Endodermal cell (in vitro differentiated cells): ENCODE measurements around the gene PARG. TPM values are rescaled to one million over a fixed set of nuclear protein-coding genes. Genes with fewer than 3 reads are reported as not detected.

Experiments
- DNase-seq: peaks from one replicate; pipeline ENCODE4 v3.0.0-alpha.2; 2017
- H3K27ac ChIP-seq: 2 replicates; pipeline ENCODE4 v1.5.1; 2013; ENCODE audit warnings: mild to moderate bottlenecking, low read depth, low read length, moderate library complexity
- H3K27me3 ChIP-seq: 2 replicates; pipeline ENCODE4 v1.6.1; 2013; ENCODE audit warnings: mild to moderate bottlenecking, low read length, moderate library complexity; ENCODE audit not compliant: insufficient read depth, control insufficient read depth, poor library complexity, severe bottlenecking
- H3K36me3 ChIP-seq: 2 replicates; pipeline ENCODE4 v1.7.0; 2013; ENCODE audit warnings: mild to moderate bottlenecking, low read length, moderate library complexity; ENCODE audit not compliant: control insufficient read depth, insufficient read depth
- H3K4me1 ChIP-seq: one replicate; pipeline ENCODE4 v1.7.0; 2013; ENCODE audit warnings: low read length; ENCODE audit not compliant: control insufficient read depth, insufficient read depth
- H3K4me3 ChIP-seq: 2 replicates; pipeline ENCODE4 v1.5.1; 2013; ENCODE audit warnings: mild to moderate bottlenecking, low read length, moderate library complexity
- H3K9ac ChIP-seq: 2 replicates; pipeline ENCODE4 v1.6.1; 2013; ENCODE audit warnings: mild to moderate bottlenecking, low read length, moderate library complexity; ENCODE audit not compliant: poor library complexity, severe bottlenecking; ENCODE audit errors: extremely low read depth
- H3K9me3 ChIP-seq: 2 replicates; pipeline ENCODE4 v1.6.1; 2013; ENCODE audit warnings: mild to moderate bottlenecking, low read length, moderate library complexity; ENCODE audit not compliant: control insufficient read depth
- H3K27ac Mint-ChIP-seq: 2 replicates; pipeline ENCODE4 v1.8.0; 2020; ENCODE audit warnings: mixed read lengths
- H3K27me3 Mint-ChIP-seq: 2 replicates; pipeline ENCODE4 v1.8.0; 2021; ENCODE audit warnings: mild to moderate bottlenecking, mixed read lengths; ENCODE audit not compliant: insufficient read depth
- H3K36me3 Mint-ChIP-seq: 2 replicates; pipeline ENCODE4 v1.8.0; 2020; ENCODE audit warnings: low read depth, mixed read lengths
- H3K4me1 Mint-ChIP-seq: 2 replicates; pipeline ENCODE4 v1.8.0; 2020; ENCODE audit warnings: mixed read lengths
- H3K4me3 Mint-ChIP-seq: 2 replicates; pipeline ENCODE4 v1.8.0; 2020; ENCODE audit warnings: mild to moderate bottlenecking, moderate library complexity, mixed read lengths
- H3K9me3 Mint-ChIP-seq: 2 replicates; pipeline ENCODE4 v1.8.0; 2020; ENCODE audit warnings: mild to moderate bottlenecking, mixed read lengths
- WGBS, 2 experiments: methylation state at CpG; one replicate each; pipeline versions ENCODE4 v1.1.5 to v1.1.7; 2013; ENCODE audit warnings: missing lambda C conversion rate in 2 of 2, mixed read lengths in 1 of 2; ENCODE audit not compliant: insufficient coverage in 1 of 2, insufficient read length in 1 of 2; 5-methylcytosine and 5-hydroxymethylcytosine counted together
- total RNA-seq, 2 donors: library from RNA; stranded (reverse); fragmentation: NEBNext Ultra II Directional in 1 of 2; extraction: Animal tissue kit (Norgen Biotek cat#: 25700) in 1 of 2; gene quantifications; 2 replicates in 1 of 2; 3 replicates in 1 of 2; pipeline ENCODE4 v1.2.1, GENCODE V29; 2021
- TF ChIP-seq, protein P1 (sequence below): fragments of 200-600 bp; sonication (generic); conservative IDR thresholded peaks from 2 replicates; pipeline ENCODE4 v1.5.0; 2021; ENCODE audit warnings: antibody characterized with exemption, mild to moderate bottlenecking

The PARG gene
- total RNA-seq, 2 donors from 2014 or later: 66.3 to 67.4 TPM

- H3K27ac Mint-ChIP-seq: no peak overlapping the region
These were observed 104.1 kb downstream of the PARG start for GRCh38 chr10:49837685-49838084.

GRCh38 chr10:49837051-49837478 lies 104.8 kb downstream of the PARG start:
- TF ChIP-seq, protein P1, sequence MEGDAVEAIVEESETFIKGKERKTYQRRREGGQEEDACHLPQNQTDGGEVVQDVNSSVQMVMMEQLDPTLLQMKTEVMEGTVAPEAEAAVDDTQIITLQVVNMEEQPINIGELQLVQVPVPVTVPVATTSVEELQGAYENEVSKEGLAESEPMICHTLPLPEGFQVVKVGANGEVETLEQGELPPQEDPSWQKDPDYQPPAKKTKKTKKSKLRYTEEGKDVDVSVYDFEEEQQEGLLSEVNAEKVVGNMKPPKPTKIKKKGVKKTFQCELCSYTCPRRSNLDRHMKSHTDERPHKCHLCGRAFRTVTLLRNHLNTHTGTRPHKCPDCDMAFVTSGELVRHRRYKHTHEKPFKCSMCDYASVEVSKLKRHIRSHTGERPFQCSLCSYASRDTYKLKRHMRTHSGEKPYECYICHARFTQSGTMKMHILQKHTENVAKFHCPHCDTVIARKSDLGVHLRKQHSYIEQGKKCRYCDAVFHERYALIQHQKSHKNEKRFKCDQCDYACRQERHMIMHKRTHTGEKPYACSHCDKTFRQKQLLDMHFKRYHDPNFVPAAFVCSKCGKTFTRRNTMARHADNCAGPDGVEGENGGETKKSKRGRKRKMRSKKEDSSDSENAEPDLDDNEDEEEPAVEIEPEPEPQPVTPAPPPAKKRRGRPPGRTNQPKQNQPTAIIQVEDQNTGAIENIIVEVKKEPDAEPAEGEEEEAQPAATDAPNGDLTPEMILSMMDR: no peak
- H3K27ac Mint-ChIP-seq: no peak overlapping the region
- H3K36me3 ChIP-seq: peaks cover 61% of the 10 kb centered on the region
- peaks cover 7% of the 10 kb centered on the region for H3K4me1 Mint-ChIP-seq
- no peak overlapping the region for H3K4me3 ChIP-seq
- WGBS, 2 experiments: 70 to 99% methylated on average over 4 to 5 of the region's 5 CpGs
- no peaks in the 10 kb centered on the region for H3K9me3 ChIP-seq
- H3K27me3 ChIP-seq: no peaks in the 10 kb centered on the region
- no peak overlapping the region for H3K4me3 Mint-ChIP-seq
- DNase-seq: no peak
- H3K27me3 Mint-ChIP-seq: no peaks in the 10 kb centered on the region
- no peak overlapping the region for H3K27ac ChIP-seq
- H3K9me3 Mint-ChIP-seq: no peaks in the 10 kb centered on the region
- no peaks in the 10 kb centered on the region for H3K4me1 ChIP-seq
- H3K9ac ChIP-seq: no peak overlapping the region
- H3K36me3 Mint-ChIP-seq: peaks cover 51% of the 10 kb centered on the region

More at GRCh38 chr10:49837685-49838084, 104.1 kb downstream of the PARG start:
- Histone ChIP-seq H3K27ac (no peak overlapping the region), H3K4me3 (no peak overlapping the region), H3K4me1 (no peaks in the 10 kb centered on the region), H3K36me3 (peaks cover 60% of the 10 kb centered on the region), H3K27me3 (no peaks in the 10 kb centered on the region), H3K9ac (no peak overlapping the region), H3K9me3 (no peaks in the 10 kb centered on the region)
- H3K4me1 Mint-ChIP-seq: peaks cover 7% of the 10 kb centered on the region
- DNase-seq: no peak
- peaks cover 46% of the 10 kb centered on the region for H3K36me3 Mint-ChIP-seq
- H3K4me3 Mint-ChIP-seq: no peak overlapping the region
- TF ChIP-seq, protein P1: no peak
- H3K27me3 Mint-ChIP-seq: no peaks in the 10 kb centered on the region
- H3K9me3 Mint-ChIP-seq: no peaks in the 10 kb centered on the region
- 72 to 100% methylated on average over 1 of the region's 1 CpG for WGBS, 2 experiments

DNA sequence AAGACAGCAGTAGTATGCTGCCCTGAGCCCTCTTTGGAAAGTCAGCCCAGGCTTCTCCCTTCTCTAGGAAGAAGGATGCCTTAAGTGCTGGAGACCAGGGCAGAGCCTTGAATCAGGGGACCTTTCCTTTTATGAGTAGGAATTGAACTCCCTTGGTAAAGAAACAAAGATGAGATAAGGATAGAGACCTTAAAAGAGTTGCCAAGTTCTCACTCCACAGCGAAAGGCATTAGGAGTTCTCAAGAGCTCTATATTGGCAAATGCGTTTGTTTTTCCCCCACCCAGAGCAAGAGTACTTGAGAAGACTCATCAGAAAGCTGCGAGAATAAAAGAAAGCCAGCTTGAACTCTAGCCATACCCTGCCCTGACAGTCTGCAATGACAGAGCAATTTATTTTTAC lies 106.9 kb downstream of the PARG start:
- H3K4me3 ChIP-seq: no peak overlapping the region
- Mint-ChIP-seq H3K36me3 (peaks cover 44% of the 10 kb centered on the region), H3K27me3 (no peaks in the 10 kb centered on the region), H3K27ac (no peak overlapping the region), H3K9me3 (no peaks in the 10 kb centered on the region), H3K4me1 (peaks cover 17% of the 10 kb centered on the region), H3K4me3 (no peak overlapping the region)
- H3K9me3 ChIP-seq: no peaks in the 10 kb centered on the region
- peak; percentile 45 for DNase-seq
- TF ChIP-seq, protein P1: no peak
- H3K36me3 ChIP-seq: peaks cover 50% of the 10 kb centered on the region
- no peaks in the 10 kb centered on the region for H3K27me3 ChIP-seq
- no peak overlapping the region for H3K9ac ChIP-seq
- 87 to 97% methylated on average over 3 of the region's 3 CpGs for WGBS, 2 experiments
- H3K4me1 ChIP-seq: no peaks in the 10 kb centered on the region
- H3K27ac ChIP-seq: no peak overlapping the region
